AG08395 (cell line): Measurements from ENCODE around the gene PRUNE2.

Experiments
- DNase-seq: peaks from one replicate; pipeline ENCODE4 v3.0.0; 2012; ENCODE audit warnings: mixed read lengths, low spot score

The PRUNE2 gene

DNA sequence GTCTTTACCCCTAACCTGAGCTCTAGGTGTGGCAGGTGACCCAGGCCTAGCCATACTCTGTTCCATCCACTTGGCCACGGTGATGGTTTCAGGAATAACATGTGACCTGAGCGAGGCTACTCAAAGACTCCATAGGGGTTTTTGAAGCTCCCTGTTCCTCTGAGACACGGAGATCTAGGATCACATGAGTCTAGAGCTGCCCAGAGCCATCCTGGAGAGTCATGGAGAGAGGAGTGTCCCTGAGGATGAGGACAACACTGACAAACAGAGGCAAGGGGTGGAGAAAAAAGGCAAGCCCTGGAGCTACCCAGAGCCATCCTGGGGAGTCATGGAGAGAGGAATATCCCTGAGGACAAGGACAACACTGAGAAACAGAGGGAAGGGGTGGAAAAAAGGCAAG, 171.2 kb downstream of the PRUNE2 start:
- DNase-seq = no peak

DNA sequence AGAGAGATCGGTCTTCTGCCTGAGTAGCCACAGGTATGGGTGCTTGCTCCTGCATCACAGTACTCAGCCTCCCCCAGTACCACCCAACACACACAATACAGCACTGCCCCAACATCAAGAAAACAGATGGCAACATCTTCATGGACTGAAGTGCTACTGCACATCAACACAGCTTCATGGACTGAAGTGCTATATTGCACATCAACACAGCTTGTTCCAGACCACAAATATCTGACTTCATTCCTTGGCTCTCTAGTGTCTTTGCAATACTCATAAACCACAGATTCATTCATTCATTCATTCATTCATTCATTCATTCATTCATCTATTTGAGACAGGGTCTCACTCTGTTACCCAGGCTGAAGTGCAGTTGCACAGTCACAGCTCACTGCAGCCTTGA, 172.8 kb downstream of the PRUNE2 start:
- no peak for DNase-seq

DNA sequence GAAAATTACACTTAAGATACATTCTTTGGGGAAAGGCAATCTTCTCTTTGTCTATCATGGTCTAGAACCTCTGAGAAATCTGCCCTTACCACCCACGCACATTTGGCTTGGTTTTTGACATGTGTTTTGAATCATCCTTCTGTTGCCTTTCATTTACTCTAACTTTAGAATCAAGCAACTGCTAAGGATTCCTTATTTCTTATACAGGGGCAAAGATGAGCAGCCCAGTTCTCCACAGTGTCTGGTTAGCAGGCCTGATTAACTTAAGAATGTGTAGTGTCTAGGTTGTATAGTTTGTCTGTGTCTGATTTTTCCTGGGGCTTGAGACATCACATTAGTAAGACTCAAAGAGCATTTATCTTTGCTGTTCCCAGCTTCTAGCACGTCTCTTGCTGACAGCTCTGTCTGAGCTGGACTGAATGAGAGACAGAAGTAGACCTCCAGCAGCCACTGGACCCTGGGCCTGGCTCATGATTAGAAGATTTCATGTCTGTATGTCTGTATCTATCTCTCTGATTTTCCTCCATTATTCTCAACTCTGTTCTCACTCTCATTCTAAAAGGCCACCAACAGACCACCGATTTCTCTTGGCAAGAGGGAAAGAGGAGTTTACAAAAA, 173.5 kb downstream of the PRUNE2 start:
- no peak for DNase-seq

DNA sequence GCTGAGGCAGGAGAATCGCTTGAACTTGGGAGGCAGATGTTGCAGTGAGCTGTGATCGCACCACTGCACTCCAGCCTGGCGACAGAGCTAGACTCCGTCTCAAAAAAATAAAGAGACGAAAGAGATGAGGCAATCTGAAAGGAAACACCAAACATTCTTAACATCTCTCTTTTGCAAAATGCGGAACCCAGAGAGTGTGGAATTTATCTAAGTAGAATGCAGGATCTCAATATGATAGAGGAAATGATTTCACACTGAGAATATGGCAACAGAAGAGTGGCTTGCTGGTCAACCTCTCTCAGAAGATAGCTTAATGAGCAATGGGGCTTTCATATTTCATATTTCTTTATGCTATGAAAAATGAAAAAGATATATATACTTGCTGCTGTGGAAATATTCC, 175.1 kb downstream of the PRUNE2 start:
- no peak for DNase-seq

DNA sequence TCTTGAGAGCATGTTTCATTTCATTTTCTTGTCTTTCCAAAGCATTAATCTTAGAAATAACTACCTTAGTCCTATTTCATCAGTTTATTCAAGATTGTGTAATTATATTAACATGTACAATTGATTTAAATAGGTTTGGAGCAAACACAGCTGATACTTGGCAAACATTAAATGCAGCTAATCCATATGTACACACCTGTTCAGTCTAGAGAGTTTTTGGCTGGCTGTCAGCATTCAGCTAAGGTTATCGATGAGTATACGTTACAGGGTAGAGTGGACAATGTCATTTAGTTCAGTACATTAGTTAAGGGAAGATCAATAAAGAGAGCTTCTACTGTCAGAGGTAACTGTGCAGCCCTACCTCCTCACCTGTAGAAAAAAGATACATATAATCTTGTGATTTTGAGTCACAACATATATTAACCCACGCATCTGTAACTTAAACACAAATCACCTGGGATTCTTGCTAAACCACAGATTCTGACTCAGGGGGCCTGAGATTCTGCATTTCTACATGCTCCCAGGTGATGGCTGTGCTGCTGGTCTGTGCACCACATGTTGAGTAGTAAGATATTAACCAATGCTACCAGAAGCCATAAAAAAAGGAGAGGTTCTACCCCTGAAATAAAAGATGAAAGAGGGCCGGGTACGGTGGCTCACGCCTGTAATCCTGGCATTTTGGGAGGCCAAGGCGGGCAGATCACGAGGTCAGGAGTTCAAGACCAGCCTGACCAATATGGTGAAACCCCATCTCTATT, 175.8 kb downstream of the PRUNE2 start:
- DNase-seq = no peak

DNA sequence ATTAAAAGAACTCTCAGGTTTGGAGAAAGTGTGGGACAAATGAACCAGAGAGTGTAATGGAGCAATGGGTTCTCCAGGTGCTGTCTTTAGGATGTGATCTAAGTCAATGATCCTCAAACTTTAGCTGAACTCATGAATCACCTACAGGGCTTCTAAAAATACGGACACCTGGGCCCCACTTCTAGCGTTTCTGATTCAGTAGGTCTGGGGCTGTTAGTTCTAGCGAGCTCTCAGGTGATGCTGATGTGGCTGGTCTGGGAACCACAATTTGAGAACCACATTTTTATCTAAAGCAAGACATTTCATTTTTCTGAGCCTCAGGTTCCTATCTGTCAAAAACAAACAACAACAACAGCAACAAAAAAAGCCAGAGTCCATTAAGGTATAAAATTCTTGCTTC, 176.8 kb downstream of the PRUNE2 start:
- DNase-seq = no peak

DNA sequence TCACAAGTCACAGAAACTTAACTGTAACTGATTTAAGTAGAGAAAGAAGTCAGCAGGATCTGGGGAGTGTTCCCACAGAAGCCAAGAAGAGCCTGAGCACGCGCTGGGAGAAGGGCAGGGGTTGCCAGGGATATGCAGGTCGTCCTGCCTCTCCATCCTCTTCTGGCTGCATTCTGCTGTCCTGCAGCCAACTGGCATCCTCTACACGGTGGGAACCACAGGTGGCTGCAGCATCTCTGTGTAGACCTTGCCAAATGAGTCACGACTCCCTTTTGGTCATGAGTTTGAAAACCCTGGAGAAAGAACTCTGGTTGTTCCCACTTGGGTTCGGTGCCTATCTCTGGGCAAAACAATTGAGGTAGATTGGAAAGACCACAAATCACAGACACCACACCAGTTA, 180.0 kb downstream of the PRUNE2 start:
- no peak for DNase-seq

DNA sequence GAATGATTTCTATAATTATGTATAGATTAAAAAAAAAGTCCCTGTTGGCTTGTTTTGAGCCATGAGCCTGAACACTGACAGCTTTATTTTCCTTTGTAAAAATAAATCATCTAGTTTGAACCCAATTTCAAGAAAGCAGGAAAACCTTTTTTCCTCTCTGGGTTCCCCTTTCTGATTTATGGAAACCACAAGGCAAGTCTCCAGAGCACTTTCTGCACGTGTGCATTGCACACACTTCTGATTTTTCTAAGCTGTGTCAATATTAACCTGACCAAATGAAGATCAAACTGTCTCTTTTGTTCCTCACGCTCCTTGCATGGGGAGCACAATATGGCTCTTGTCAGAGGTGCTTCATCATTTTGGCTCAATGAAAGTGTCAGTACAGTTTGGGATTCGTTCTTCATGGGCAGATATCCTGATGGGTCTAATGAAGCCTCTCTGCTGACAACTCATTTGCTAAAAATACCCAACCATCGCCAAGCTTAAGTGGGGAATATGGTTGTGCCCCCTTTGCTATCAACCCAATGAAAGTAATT, 180.8 kb downstream of the PRUNE2 start:
- DNase-seq = no peak

DNA sequence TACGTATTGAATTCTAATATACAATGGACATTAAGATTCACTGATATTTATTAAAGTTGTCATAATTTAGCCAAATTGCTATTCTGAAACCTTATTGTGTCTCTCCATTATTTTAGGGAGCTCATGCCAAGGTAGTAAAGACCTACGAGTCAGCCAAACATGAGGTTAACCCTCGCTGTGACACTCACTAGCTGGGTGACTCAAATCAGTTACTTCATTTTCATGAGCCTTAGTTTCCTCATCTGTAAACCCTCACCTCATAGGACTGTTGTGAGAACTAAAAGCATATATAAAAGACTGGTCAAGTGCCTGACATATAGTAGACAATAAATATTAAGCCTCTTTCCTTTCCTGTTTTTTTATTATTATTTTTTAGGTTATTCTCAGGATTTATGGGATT, 185.7 kb downstream of the PRUNE2 start:
- DNase-seq = no peak

DNA sequence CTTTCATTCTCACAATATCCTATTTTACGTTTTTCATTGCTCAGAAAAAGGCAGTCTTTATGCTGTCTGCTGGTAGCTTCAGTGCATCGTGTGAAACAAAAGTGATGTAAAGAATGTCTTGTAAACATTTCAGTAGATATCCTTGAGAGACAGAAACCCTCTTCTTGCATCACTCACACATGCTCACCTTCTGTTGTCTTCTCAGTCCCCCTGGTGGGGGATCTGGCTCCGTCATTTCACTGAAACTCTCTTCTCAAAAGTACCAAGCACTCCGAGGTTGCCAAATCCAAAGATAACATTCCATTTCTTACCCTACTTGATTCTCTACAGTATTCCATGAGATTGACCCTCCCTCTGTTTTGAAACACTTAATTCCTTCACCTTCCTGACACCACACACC, 187.7 kb downstream of the PRUNE2 start:
- DNase-seq = no peak

DNA sequence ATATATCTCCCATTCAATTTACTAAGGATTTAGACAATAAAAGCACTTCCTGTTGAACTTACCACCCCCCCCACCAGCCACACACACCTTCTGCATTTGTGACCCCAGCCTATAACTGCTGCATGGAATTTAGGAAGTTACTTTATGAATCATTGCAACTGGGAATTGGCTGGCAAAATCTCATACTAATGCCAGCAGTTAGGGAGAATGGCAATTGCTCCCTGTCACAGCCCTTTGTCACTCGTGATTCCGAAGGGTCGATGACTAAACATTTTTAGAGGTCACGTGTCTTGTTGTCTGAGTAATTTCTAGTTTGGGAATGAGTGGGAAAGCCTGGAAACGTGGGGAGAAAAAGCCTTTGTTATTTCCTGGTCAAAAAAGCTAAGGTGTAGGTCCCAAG, 188.3 kb downstream of the PRUNE2 start:
- peak; percentile 63 for DNase-seq

DNA sequence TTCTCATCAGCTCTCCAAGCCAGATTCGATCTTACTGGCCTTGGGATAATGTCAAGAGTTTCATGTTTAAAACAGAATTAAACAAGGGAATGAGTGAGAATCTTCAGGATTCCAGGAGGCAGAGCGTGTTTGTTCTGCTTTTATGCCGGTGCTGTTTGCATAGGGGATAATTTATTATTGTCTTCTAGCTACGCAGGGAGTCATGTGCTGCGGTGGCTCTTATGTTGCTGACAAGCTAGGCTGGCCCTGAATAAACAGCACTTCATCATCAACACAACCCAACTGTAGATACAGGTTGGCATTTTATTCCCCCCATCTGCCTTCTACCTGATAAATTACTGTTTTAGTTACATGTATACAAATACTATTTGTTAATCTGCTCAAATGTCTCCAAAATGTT, 188.7 kb downstream of the PRUNE2 start:
- no peak for DNase-seq

DNA sequence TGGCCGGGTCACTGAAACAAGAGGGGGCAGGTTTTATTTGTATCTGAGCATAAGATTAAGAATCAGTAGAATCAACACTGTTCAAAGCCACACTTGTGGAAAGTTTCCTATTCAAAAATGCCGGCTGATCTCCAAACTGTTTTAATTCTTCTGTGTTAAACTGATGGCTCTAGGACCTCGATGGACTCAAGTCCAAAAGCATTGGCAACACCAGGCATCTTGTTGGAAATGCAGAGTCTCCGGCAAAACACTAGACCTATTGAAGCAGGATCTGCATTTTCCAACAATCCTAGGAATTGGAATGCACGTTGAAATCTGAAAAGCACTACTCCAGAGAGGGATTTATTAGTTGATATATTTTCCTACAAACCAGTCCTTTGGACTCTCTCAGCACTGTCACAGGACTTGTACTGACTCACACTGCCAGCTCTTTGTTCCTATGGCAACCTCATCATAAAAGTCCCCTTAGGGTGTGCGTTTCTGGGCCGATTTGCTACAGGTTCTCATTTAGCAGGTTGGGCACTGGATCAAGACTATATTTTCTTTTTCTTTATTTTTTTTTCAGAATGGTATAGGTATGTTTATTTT, 189.7 kb downstream of the PRUNE2 start:
- peak; percentile 25 for DNase-seq

DNA sequence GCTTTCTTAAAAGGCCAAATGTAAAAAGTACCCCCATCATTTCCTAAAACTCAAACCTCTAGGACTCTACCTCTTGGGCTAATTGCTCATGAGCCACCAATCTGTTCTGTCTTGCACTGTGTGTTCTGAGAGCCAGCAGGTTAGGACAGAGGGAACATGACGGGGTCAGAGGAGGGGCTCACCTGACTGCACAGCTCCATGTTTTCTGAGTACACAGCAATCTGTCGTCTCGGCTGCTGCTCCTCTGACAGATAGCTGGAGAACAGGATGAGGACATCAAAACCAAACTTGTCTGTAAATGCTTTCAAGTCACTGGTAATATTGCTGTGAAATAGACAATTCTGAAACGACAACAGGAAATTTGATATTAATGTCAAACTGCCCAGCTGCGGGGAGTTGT, 192.5 kb downstream of the PRUNE2 start:
- no peak for DNase-seq

DNA sequence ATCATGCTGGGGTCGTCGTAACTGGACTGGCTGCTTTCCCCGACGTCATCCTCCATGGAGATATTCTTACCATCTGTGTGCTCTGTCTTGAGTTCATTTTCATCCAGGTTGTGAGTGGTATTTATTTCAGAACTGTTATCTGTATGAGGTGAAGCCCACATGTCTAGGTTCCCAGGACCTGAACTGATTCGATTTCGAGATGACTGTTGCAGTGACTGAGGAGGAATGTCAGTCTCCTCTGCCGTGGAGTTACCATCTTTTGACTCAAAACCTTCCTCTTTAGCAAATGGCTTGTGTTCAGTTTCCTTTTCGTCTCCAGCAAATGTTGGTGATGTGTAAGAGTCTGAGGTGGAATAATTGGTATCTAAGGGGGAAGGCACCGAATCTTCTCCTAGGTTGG, 196.9 kb downstream of the PRUNE2 start:
- DNase-seq = no peak

DNA sequence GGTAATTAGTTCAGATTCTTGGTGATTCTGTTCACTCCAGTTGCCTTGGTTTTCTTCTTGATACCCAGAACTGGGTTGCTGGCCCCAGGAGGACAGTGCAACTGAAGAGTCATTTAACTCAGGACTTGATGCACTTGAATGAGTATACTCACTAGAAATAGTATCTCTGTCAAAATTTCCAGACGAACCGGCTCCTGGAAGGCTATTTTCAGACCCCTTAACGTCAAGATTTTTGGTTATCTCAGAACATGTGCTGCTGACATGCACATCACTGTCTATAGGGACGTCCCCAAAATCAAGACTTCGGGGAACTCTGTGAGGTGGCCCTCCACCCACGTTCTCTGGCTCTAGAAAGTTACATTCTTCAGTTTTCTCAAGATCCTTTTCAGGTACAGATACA, 198.4 kb downstream of the PRUNE2 start:
- no peak for DNase-seq

DNA sequence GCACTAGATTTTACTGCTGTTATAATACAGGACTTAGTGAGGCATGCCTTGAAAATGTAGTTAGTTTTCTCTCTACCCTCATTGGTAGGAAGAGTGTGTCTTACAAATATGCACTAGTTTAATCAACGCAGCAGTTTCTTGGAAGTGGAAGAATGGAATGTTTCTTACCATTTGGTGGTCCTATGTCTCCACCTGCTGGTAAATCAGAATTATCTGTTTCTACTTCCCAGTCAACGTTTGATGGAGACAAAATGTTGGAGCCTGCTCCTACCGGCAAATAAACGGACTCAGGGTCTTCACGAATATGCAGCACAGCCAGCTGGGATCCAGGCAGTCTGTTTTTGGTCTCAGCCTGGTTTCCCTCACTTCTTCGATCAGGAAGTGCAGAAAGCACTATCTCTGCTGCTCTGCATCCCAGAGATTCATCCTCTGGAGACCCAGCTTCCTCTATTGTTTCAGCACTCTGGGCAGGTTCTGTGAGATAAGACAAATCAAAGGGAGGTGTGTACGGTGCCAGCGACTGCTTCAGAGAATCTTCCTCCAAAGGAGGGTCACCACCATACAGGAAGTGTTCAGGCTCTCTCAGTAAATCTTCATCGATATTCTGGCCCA, 201.2 kb downstream of the PRUNE2 start:
- peak; percentile 74 for DNase-seq

DNA sequence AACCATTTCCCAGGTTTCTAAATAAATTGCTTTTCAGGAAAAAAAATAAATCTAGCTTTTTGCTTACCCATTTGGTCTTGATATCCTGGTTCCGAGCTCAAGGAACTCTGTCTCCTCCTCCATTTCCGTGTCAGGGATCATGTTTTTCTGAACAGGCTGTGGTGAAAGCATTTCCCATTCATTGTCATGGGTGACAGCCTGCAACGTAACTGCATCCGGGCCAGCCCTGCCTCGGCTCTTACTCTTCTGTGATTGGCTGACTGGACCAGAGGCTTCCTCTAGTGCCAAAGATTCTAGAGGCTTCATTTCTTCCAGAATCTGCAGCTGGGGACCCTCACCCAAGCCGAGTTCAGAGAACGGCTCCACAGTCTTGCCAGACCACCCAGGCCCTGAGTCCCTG, 202.6 kb downstream of the PRUNE2 start:
- no peak for DNase-seq

DNA sequence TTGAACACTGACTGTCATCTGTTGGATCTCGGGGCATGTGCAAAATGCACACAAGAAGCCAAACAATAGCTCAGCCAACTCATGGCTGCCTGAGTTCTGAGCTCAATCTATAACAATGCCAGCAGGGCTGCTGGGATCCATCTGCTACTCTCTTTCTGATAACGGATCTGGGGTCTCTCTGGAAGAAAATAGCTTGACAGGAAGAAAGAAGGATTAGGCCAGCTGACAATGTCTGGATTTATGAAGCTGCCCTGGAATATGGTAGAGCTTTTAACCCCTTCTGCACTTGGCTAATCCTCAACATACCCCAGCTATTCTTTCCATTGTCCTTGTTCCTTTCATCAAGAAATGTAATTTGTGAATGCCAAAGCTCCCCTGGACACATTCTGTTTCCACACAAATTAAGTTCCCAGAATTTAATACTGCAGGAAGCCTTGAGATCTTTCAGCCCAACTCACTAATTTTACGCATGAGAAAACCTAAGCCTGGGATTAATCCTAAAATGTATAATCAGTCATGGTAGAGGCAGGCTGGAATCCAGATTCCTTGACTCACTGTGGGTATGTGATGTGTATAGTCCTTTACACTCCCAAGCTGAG, 204.4 kb downstream of the PRUNE2 start:
- DNase-seq = peak; percentile 63

DNA sequence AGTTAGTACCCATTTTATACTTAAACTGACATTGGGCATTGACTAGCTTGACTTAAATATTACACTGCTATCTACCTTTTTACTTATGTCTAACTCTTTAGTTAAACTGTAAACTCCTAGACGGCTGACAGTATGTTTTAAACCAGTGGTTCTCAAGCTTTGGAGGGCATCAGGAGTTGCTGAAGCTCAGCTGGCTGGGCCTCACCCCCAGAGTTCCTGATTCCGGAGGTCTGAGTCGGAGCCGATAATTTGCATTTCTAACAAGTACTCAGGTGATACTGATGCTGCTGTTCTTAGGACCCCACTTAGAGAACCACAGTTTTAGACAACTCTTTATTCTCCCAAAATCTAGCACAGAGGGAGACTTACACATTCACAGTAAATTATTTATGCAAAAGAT, 205.0 kb downstream of the PRUNE2 start:
- no peak for DNase-seq

DNA sequence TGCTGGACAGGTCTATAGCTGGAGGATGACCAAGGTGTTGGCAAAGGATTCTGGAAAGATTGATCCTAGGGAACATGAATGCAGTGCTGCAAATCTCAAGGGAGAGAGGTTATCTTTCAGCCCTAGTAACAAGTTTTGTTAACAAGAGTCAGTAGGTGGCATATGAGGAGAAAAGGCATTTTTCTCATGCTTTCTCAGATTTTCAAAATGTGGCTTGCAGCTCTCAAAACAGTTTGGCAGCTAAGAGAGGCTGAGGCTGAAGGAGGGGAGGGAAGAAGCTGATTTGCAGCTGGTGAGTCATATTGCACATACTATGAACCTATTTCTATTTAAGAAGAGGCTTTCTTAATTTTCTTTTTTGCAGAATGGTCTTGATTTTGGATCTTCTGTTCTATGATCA, 205.9 kb downstream of the PRUNE2 start:
- DNase-seq = peak; percentile 83

DNA sequence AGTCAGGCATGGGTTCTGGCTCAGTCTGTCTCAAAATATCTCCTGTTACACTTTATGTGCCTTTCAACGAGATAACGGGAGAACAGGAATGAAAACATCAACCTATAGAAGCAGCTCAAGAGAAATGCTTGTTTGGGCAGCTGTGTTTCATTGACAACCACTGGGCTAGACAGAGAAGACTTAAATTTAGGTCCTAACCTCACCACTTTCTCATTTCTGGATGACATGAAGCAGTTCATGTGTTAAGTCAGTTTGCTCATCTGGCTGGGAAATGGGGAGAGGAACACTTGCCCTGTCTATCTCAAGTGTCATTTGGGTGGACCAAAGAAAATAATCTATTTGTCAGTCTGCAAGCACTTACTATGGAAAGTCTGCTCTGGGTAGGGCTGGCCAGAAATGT, 208.4 kb downstream of the PRUNE2 start:
- DNase-seq = no peak

DNA sequence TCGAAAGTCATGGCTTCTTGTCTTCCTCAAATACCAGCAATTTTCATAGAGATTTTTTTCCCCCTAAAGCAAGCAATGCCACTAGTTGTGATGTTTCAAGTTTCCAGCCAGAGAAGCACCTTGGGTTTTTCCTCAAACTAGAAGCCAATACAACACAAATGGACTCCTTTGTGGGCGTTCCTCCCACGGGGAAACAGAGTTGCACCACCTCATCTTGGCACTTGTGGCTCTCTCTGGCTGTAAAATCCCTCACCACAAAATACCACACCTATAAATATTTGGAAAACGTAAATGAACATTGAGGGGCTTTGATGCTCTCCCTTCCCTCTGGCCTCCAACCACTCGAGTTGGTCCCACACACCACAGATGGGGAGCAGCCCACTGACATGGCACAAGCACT, 208.8 kb downstream of the PRUNE2 start:
- DNase-seq = no peak
